HG02571 (cell line): ENCODE data around the gene BCL11B.

Experiments
- ATAC-seq: cut with Tn5 transposase; IDR thresholded peaks from one replicate; pipeline ENCODE4 v1.9.1; 2021; ENCODE audit warnings: mild to moderate bottlenecking, moderate library complexity; ENCODE audit not compliant: unreplicated experiment

Gene BCL11B

GRCh38 chr14:99141236-99141635, 130.8 kb downstream of the BCL11B start:
- no peak for ATAC-seq

DNA sequence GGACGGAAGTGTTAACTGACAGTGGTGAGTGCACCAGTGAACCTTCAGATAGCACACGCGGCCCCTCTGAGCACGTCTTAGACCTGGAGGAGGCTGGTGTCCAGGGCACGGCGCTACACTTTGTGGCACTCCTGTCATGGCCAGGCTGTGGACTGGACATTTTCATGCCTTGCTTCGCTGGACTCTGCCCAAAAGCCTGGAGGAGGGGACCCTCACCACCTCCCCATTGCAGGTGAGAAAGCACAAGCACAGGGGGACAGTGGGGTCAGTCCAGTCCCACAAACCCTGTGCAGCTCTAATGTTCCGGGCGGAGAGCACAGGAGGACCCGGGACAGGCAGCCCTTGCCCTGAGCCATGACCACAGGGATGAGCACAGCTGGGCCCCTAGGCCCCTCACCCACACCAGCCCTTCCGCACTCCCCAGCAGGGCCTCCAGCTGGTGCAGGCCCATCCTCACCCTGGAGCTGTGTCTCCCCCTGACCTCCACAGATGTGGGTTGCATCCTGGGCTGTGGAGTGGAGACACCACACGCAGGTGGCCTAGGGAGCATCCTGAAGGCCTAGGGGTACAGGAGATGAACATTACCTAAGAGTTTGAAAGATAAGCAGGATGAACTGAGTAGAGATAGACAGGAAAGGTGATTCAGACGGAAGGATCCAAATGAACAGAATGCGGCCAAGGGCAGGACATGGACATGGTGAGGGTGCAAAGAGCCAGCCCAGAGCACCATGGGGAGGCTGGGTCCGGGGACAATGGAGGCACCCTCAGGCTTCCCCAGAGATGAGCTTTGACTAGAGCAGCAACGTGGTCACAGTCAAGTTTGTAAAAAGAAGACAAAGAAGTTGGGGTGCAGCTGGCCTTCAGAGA, 132.8 kb downstream of the BCL11B start:
- no peak for ATAC-seq

DNA sequence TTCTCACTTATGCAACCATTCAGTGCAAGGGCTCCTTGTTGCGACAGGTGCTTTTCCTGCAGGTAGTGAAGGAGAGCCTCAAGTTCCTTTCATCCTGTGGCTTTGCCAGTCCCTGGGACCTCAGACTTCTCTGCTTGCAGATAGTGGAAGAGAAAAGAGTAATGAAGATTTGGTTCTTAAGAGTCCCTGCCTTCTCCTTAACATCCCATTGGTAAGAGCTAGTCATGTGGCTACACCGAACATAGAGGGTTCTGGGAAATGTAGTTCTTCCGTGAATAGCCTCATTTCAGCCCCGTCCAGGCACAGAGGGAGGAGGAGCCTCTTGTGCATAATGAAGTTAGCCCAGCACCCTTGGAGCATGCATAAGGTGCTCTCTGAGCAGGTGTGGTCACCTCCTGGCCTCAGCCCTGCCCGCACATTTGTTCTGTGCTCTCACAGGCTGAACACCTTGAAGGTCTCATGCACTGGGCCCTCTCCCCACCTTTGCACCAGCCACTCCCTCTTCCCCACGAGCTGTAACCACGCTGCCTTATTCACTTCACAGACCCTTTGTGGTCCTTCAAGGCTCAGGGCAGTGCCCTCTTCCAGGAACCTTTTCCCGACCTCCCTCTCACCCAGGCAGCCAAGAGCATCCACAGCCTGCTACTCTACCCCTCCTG, 134.0 kb downstream of the BCL11B start:
- ATAC-seq: no peak

DNA sequence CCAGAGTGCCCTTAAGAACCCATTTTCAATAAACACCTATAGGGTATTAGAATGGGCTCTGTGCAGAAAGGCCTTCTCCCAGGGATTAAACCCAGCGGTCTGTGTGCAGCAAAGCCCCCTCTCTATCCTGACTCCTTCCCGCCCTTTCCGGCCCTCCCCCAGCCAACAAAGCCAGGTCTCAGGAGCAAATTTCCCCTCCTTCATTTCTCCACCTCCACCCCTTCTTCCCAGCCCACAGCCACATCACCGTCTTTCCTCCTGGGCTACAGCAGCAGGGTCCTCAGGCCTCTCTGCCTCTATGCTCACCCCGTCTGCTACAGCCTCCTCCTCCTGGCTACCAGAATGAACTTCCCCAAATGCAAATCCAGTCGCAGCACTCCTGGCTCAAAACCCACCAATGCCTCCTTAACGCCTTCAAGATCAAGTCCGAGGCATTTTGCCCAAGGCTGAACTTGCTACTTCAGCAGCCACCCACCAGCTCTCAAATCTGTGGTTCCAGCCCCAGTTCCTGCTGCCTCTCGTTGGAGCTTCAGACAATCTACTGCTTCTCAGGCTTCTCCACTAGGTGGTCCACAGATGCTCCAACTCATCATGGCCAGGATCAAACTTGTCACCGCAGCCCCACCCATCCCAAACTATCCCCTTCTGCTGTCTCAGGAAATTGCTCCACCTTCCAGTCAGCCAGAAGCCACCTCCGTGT, 134.8 kb downstream of the BCL11B start:
- no peak for ATAC-seq

GRCh38 chr14:99136401-99136800, 135.6 kb downstream of the BCL11B start:
- ATAC-seq: no peak

DNA sequence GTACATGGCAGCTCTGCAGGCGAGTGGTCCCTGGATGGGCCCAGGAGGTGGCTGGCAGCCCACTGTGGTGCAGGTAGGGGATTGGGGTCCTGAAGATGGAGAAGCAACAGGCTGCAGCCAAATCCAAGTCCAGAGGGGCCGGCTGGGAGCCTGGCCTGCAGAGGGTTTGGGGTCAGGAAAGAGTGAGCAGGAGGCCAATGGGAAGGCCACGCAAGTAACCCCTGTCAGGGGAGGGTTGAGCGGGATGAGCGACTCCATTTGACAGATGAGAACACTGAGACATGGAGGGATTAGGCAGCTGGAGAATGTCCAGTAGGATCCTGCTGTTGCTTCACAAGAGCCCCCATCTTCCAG, 136.0 kb downstream of the BCL11B start:
- no peak for ATAC-seq

- no peak for ATAC-seq
Measured at GRCh38 chr14:99134516-99135046, 137.4 kb downstream of the BCL11B start.

- ATAC-seq: no peak
Measured at GRCh38 chr14:99133636-99134515, 138.1 kb downstream of the BCL11B start.

GRCh38 chr14:99132821-99133635, 139.0 kb downstream of the BCL11B start:
- ATAC-seq: no peak

DNA sequence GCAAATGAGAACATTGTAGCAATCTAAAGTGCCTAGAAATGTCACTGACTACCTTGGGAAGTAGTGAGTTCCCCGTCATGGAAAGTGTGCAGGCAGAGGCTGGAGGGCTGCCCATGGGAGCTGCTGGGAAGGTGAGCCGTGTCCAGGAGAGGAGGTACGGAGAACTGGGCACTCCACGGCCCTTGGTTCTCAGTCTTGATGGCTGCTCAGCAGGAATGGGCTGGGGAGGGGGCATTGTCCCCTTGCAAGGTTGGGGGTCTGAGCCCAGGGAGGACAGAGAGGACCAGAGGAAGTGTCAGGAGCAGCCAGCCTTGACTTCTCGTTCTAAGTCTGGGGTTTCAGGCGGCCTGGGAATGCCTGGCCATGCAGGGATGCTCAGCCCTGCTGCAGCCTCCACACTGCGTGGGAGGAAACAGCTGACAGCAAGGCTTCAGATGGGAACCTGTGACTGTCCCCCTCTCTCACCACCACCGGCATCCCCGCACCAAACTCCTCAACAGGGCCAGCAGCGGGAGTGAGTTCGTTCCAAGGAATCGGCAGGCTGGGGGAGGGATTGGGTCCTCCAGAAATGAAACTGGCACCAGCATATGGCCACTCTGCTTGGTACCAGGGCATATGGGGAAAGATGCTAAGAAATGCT, 140.2 kb downstream of the BCL11B start:
- no peak for ATAC-seq

DNA sequence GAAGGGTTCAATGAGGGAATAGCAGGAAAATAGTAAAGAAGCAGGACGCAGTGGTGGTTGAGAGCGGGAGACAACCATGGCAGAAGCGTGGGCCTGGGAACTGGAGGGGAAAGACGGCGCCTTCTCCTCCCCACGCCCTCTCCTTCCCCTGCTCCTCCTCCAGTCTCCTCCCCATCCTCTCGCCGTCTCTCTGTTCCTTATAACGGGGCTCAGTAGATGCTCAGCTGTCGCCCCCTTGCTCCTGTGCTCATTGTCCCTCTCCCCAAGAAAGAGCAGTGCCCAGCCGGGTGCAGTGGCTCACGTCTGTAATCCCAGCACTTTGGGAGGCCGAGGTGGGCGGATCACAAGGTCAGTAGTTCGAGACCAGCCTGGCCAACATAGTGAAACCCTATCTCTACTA, 142.0 kb downstream of the BCL11B start:
- ATAC-seq: no peak

- ATAC-seq: no peak
Measured at GRCh38 chr14:99129211-99129696, 142.7 kb downstream of the BCL11B start.

GRCh38 chr14:99128185-99128584, 143.8 kb downstream of the BCL11B start:
- no peak for ATAC-seq

- ATAC-seq: no peak
Measured at GRCh38 chr14:99127651-99128167, 144.3 kb downstream of the BCL11B start.

- no peak for ATAC-seq
Measured at GRCh38 chr14:99125616-99126431, 146.2 kb downstream of the BCL11B start.

GRCh38 chr14:99125113-99125512, 146.9 kb downstream of the BCL11B start:
- no peak for ATAC-seq

DNA sequence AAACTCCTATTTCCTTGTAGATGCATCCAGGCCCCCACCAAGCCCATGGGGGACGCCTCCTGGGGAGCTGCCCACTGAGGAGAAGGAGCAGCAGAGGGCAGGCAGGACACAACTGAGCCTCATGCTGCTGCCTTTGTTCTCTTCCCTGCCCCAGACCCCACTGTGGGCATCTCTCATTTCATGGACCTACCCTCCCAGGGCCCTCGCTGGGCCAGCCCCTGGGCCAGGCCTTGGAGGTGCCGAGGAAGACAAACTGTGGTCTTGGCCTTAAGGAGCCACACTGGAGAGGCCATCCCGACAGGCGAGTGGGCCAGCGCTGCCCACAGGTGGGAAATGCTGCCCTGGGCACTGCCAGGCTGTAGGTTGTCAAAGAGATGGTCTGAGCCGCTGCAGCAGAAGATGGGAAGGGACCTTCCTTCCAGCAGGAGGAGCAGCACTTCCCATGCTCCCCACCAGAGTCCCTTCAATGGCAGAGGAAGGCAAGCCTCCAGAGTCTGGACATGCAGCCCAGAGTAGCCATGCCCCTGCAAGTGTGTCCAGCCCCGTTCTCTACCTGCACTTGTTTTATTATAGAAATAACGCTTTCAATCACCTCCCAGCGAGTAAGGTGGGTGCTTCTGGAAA, 147.4 kb downstream of the BCL11B start:
- ATAC-seq: no peak
